CD4-positive, alpha-beta T cell treated with Interleukin-15 for 4 hours (primary cell): ENCODE data around the gene OPRD1.

ENCODE experiments used
- DNase-seq: peaks from one replicate; pipeline ENCODE4 v3.0.0-alpha.2; 2020; ENCODE audit warnings: low spot score

Gene OPRD1

GRCh38 chr1:28885977-28886730 lies 74.2 kb downstream of the OPRD1 start:
- no peak for DNase-seq

GRCh38 chr1:28886731-28887418 lies 74.9 kb downstream of the OPRD1 start:
- DNase-seq = peak; percentile 90

DNA sequence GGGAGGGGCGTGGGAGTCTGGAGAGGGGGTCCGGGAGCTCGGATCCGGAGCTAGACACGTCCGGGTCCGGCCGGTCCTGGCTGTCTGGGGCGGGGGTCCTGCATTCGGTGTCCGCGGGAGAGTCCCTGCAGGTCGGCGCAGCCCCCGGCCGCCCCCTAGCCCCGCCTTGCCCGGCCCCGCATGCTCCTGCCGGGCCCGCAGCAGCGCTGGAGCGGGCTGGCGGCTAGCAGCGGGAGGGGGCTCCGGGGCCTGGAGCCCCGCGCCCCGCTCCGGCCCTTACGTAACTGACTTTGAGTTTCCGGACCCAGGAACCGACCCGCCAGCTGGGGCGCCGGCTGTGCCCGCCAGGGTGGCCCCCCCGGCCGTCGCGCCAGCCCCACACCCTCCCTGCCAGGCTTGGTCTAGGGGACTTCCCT lies 75.5 kb downstream of the OPRD1 start:
- peak; percentile 52 for DNase-seq

DNA sequence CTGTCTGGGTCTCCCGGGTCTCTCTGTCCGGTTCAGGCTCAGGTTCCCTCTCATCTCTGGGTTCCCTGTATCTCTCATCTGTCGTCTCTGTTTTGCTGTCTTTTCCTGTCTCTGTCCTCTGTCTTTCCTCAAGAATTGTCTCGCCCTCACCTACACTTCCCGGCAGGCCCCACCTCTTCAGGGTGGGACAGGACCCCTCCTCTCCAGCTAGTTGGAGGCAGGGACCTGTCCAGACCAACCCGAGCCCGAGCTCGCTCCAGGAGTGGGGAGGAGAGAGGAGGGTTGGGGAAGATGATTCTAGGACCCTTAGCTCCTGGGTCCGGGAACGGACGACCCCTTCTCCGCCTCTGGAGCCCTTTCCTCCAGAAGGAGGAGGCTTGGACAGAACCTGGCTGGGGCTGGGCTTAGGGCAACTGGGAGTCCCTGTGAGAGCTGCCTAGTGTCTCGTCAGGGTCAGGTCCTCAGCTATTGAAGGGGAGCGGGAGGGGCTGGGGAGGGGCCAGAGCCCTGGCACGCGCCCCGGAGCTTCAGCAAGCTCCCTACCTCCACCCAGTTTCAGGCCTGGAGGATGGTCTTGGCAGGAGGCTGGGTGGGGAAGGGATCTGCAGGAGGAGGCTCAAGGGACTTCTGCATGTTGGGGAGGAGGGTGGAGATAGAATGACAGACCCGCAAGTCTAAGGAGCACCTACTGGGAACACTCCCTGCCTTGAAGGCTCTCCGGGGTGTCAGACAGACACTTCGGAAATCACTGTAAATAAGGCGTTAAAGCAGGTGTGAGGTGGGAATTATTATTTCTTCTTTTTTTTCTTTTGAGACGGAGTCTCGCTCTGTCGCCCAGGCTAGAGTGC lies 76.1 kb downstream of the OPRD1 start:
- no peak for DNase-seq

DNA sequence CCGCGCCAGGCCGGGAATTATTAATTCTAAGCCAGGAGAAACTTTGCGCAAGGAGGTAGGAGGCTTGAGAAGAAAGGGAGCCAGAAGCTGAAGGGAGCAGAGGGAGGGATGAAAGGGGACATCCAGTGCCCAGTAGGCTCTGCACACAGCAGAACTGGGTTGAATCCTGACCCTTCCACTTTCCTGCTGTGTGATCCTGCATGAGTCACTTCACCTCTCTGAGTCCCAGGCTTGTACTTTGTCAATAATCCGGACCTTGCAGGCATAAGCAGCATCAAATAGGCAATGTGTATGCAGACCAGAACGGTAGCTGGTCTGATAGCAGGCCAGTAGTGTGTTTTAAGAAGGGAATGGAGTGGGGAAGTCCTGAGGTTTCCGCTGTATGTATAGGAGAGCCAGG lies 76.9 kb downstream of the OPRD1 start:
- no peak for DNase-seq

GRCh38 chr1:28889357-28889756 lies 77.4 kb downstream of the OPRD1 start:
- DNase-seq = no peak

DNA sequence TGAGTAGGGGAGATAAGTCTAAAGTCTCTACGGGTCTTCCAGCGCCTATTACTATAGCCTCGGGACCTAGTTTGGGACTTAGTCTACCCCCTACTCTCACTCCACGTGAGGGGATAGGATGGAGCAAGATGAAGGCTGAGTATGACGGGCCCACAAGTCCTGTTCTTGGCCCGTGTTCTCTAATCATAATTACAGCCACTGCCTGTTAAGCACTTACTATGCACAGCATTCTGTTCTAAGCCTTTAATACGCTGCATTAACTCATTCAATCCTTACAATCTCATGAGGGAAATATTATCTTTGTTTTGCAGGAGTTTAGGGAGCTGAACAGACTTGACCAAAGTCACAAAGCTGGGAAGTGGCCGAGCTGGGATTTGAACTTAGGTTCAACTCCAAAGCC lies 78.5 kb downstream of the OPRD1 start:
- no peak for DNase-seq

- no peak for DNase-seq
Measured at GRCh38 chr1:28890836-28891235, 78.9 kb downstream of the OPRD1 start.

DNA sequence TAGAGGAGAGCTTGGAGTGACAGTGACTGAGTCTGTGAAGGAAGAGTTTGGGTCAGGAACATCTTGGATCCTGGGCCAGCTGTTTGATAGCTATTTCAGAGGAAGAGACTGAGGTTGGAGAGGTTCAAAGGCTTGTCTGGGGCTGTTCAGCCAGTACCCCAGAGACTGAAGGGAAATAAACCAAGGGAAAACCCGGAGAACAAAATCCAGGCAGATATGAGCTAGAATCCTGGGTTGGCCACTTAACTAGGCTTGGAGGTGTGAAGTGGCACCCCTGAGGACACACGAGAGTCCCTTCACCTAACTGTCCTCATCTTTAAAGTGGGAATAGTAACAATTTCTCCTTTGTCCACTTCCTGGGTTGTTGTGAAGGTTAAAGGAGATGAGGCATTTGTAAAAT lies 79.3 kb downstream of the OPRD1 start:
- DNase-seq = no peak

- DNase-seq = peak; percentile 33
Measured at GRCh38 chr1:28893403-28894102, 81.6 kb downstream of the OPRD1 start.

GRCh38 chr1:28894785-28895184 lies 82.8 kb downstream of the OPRD1 start:
- no peak for DNase-seq

DNA sequence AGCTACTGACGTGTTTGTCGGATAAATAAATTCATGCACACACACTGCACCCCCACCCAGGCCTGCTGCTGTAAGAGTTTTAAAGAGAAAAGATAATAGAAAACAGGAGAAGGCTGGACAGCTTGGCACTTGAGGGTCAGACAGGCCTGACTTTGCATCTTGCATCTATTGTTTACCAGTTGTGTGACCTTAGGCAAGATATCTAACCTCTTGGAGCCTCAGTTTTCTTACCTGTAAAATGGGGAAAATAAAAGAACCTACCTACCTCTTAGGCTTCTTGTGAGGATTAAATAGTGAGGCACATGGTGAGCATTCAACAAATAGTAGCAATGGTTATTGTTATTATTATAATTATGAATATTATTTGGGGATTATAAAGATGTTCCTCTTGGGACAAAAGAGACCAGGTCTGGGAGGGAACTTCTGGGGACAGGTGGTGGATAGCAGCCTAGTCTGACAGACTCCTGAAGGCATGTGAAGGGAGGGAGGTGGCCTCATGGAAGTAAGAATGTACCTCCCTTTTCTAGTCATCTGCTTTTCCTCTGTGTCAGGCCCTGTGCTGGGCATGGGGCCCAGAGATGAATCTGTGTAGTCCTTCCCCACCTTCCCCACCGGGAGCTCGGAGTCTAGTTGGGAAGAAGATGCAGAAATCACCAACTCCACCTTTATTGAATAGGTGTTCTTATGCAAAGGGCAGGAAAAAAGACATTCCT lies 84.1 kb downstream of the OPRD1 start:
- no peak for DNase-seq

- DNase-seq = no peak
Measured at GRCh38 chr1:28896609-28896986, 84.6 kb downstream of the OPRD1 start.

DNA sequence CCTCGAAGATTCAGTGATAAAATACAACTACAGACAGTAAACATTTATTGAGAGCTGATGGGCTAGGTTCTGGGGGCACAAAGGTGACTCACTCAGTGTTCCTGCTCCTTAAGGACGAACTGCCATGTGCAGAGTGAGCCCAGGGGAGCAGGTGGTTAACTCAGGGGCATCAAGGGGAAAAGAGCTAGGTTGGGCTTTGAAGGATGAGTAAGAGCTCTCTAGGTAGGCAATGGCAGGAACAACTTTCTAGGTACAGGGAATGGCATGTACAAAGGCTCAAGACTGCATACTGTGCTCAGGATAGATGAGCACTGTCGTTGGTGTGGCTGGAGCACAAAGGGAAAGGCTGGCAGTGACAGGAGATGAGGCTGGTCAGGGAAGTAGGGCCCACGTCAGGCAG lies 85.8 kb downstream of the OPRD1 start:
- DNase-seq = no peak

- DNase-seq = no peak
Measured at GRCh38 chr1:28898405-28898881, 86.5 kb downstream of the OPRD1 start.

- DNase-seq = no peak
Measured at GRCh38 chr1:28899267-28899666, 87.3 kb downstream of the OPRD1 start.

DNA sequence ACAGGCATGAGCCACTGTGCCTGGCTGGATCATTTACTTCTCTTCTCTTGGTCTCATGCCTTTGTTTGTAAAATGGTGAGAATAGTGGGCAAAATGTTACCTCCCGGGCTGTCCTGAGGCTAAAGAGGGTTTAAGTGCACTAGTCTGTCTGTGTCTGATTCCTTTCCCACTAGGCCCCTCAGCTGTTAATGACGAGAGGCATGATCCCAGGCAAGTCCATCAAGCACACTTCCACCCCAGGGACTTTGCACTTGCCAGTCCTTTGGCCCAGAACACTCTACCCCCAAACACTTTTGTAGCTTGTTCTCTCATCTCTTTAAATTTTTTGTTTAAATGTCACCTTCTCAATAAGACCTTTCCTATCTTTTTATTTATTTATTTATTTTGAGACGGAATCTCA lies 88.6 kb downstream of the OPRD1 start:
- DNase-seq = no peak

DNA sequence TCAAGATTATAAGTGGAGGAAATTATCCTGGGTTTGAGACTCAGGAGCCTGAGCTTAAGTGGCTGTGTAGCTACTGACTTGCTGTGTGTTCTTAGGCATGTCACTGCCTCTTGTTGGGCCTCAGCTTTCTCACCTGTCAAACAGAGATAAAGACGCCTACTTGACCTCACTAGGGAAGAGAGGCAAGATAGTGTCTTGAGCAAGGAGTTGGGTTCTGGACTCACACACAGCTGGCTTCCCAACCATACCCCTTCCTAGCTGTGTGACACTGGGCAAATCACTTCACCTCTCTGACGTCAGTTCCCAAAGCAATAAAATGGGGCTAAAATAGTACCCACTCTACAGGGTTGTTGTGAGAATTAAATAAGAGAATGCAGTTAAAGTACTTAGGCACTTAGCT lies 90.8 kb downstream of the OPRD1 start:
- no peak for DNase-seq

DNA sequence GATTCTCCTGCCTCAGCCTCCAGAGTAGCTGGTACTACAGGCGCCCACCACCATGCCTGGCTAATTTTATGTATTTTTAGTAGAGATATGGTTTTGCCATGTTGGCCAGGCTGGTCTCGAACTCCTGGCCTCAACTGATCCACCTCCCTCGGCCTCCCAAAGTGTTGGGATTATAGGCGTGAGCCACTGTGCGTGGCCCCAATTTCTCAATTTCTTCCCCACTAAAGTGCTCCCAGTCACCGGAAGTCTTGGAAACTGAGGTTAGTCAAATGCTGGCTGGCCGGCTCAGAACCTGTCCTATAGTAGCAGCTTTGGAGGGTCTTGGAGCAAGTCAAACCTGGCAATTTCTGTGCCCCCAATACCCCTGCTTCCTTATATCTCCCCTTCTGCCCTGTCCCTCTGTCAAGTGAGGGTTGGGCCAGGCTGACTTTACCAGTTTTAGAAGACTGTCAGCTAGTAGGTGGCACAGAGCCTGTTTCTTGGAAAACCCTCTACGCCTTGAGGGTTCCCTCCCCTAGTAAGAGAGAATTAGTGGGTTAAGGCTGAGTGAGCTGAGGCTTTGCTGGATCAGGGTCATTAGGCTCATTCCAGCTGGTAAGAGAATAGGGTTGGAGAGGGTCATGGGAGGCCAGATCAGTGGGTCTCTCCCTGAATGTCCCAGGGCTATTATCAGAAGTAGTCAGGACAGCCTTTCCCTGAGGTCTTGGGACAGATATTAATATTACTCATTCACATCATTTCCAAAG lies 94.1 kb downstream of the OPRD1 start:
- no peak for DNase-seq

DNA sequence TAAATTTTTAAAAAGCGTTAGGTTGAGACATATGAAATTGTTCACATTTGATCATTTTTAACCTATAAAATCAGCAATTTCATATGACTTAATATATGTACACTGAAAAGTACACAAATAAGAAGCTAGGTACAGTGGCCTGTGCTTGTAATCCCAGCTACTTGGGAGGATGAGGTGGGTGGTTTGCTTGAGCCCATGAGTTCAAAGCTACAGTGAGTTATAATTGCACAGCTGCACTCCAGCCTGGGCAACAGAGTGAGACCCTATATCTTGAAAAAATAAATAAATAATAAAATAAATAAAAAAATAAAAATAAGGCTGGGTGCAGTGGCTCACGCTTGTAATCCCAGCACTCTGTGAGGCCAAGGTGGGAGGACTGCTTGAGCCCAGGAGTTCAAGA lies 97.2 kb downstream of the OPRD1 start:
- no peak for DNase-seq
